Right renal pelvis (tissue), 4 donors: ENCODE results near the gene HOTAIR. TPM values are rescaled to one million over a fixed set of nuclear protein-coding genes. Genes with fewer than 3 reads are reported as not detected.

ENCODE experiments used
- DNase-seq, 4 donors: peaks; one replicate each; pipeline ENCODE4 v3.0.0-alpha.2; 2013; ENCODE audit warnings: low read depth in 4 of 4, low spot score in 3 of 4, missing footprints in 1 of 4
- polyA plus RNA-seq, 4 donors: library from polyadenylated mRNA; unstranded; fragments of 120-200 nt; gene quantifications; one replicate each; pipeline ENCODE4 v1.2.1, GENCODE V29; 2013; ENCODE audit not compliant: insufficient read length in 4 of 4

HOTAIR gene
- polyA plus RNA-seq, 4 donors, result 1.0 to 4.1 (median 1.5) TPM

DNA sequence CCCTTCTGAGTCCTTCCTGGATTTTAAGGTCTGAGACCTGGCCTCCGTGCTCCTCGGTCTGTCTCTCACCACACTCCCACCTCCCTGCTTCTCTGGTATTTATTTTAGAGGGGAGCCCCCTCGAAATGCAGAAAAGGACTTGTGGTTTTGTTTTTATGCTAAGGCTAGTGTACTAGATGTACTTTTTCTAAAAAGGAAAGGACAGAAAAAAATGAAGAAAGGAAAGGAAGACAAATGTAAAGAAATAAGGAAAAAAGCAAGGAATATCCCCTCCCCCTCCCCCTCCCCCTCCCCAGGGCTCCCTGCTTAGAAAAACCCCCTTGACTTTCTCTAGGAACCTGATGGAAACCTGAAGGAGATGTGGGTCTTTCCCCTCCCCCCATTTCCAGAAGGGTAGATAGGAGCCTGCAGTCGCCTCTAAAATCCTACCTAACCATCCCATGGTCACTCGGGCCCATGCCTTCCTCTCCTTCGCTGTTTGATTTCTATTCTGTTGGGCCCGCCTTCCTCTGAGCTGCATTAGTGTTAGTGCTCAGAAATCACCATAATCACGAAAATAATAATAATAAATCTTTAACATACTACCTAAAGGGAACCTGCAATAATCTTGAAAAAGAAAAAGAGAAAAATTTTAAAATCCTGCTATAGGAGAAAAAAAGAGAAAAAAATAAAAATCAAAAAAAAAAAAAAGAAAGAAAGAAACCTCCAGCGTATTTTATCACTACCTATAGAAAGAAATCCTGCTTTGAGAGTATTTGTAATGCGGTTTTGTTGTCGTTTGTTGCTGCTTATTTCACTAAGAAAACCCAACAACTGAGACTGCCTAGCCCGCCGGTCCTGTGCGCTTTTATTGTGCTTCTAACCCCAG, 37.1 kb upstream of the HOTAIR start:
- no peak for DNase-seq

- DNase-seq, result no peak
Measured at GRCh38 chr12:54010972-54011664, 36.4 kb upstream of the HOTAIR start.

- DNase-seq, result no peak
Measured at GRCh38 chr12:54010053-54010971, 35.6 kb upstream of the HOTAIR start.

- no peak for DNase-seq
Measured at GRCh38 chr12:54009171-54010052, 34.7 kb upstream of the HOTAIR start.

DNA sequence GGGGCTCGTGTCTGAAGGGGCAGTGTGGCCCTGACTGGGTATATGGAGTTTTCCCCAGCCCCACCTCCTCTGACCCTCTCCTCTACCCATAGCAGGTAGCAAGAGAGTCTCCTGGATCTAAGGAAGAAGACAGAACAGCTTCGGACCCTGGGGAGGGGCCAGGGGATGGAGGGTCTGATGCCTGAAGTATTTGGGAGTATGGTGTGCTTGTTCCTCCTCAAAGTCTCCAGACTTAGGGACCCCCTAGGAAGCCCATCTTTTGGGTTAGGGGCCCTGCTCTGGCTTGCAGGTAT, 33.5 kb upstream of the HOTAIR start:
- DNase-seq, result no peak

- no peak for DNase-seq
Measured at GRCh38 chr12:54007538-54008259, 32.9 kb upstream of the HOTAIR start.

GRCh38 chr12:54006559-54007220, 31.9 kb upstream of the HOTAIR start:
- no peak for DNase-seq

DNA sequence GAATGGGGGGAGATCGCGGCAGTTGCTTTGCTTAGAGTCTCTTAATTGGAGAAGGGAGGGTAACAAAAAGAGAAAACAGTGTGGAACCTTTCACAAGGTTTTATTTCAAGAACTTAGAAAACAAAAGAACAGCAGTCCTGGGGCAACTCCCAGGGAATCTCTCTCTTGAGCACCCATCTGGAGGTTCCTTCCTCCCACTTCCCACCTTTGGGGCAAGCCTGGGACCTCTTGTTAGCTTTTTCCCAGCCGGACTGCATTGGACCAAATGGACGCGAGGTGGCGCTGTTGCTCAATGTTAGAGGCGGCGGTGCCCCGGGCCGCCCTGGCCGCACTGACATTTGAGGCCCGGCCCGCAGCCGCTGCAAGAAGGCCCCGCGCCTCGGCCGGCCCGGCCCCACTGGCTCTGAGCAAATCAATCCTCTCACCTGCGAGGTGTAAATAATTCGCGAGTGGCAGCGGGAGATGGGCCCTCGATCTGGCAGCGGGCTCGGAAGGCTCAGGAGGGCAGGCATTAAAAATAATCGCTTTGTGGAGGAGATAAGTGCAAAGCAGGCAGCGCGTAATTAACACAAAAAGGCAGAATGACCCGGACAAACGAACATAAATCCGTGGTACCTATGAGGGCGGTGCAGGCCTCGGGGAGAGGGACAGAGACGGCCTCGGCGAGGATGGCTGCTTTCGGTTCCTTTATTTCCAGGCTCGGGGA, 31.3 kb upstream of the HOTAIR start:
- peak; percentile 86 to 93 (median 91) for DNase-seq

- DNase-seq, result no peak
Measured at GRCh38 chr12:54005531-54005852, 30.7 kb upstream of the HOTAIR start.

GRCh38 chr12:54004841-54005530, 30.2 kb upstream of the HOTAIR start:
- DNase-seq, result no peak

GRCh38 chr12:54004063-54004840, 29.5 kb upstream of the HOTAIR start:
- no peak for DNase-seq

DNA sequence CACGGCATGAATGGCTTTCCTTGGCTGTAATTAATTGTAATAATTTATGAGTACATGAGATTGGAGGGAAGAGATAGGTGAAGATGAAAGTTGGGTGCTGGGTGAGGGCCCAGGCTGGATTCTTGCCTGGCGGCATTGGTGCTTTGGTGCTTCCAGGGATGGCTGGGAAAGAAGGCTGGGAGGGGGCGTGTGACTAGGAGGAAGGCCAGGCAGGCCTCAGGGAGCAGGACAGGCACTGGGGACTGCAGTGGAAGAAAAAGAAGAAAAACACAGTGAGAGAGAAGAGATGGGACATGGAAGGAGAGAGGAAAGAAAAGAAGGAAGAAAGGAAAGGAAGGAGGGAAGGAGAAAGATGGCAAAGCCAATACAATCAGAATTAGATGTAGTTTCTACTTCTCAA, 28.9 kb upstream of the HOTAIR start:
- DNase-seq, result no peak

DNA sequence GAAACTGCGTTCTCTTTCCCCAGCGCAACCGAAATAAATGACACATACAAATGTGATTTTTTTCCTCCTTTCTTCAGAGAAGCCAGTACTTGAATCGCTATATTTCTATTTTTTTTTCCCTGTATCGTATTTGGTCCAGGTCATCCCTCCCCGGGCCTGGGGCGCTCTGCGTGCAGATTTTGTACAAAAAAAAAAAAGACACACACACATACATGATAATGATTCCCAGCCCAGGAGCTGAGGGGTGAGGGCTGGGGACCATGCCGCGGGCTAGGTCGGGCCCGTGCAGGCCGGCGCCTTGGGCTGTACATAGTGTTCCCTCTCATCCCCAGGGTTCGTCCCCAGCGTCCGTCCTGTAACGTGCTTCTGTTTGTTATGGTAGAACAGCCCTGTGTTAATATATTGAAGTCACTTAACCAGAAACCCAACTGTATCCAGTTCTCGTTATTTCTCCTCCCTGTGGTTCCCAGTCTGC, 28.2 kb upstream of the HOTAIR start:
- no peak for DNase-seq

GRCh38 chr12:54002278-54002914, 27.6 kb upstream of the HOTAIR start:
- no peak for DNase-seq

GRCh38 chr12:54001283-54002187, 26.8 kb upstream of the HOTAIR start:
- DNase-seq, result no peak
